Activated CD4-positive, alpha-beta T cell treated with anti-CD3 and anti-CD28 coated beads, Interleukin-2, Interleukin-4, amounts not matched to agents 100 ng/mL and 50 ng/mL, durations not matched to agents 16 hours and 8 hours (primary cell): ENCODE measurements around the gene TPCN2.

Experiments
- DNase-seq: peaks from one replicate; pipeline ENCODE4 v3.0.0-alpha.2; 2020; ENCODE audit warnings: low spot score

The TPCN2 gene

DNA sequence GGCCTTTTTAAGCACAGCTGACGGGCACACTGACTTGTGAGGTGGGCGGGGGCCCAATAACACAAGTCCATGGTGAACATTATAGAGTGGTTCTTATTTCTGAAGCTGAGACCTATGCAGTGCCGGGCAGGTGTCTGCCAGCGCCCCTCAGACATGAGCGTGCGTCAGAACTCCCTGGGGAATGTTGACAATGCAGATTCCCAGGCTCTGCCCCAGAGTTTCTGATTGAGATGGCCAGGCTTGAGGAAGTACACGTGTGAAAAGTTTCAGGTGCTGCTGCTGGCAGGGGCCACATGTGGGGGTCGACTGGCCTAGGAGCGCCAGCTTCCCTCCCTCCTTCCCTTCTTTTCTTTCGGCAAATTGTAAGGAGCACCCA, 46.2 kb downstream of the TPCN2 start:
- no peak for DNase-seq

DNA sequence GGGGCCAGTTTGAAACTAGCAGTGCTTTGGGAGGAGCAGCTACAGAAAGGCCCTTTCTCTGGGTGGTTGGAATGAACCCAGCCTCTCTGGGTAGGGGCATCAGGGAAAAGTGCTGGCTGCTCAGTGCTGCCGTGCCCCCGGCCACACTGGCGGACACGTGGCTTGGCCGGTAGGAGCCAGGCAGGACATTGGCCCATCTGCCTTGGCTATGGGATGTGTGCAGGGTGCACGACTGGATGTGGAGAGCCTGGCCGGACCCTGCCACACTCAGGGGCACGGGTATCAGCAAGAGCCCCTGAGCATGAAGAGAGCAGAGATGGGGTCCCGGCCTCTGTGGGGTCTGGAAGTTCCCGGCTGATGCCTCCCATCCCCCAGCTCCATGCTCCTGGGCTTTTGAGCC, 46.6 kb downstream of the TPCN2 start:
- DNase-seq: no peak

DNA sequence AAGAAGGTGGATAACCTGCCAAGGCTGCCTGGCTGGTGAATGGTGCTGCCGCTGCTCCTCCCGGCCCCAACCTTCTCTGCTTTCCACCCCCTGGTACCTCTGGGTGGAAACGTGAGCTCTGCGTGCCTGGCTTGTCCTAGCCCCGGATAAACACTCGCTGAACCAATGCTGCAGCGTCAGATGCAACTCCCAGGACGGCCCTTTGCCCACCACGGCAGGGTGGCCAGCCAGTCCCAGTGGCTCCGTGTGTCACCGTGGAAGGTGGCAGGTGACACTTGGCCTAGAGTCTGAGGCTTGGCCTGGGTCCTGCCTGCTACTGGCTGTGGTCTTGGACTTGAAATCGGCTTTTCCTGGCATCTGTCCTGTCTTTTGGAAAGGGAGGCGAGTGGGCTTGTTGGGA, 47.7 kb downstream of the TPCN2 start:
- no peak for DNase-seq

DNA sequence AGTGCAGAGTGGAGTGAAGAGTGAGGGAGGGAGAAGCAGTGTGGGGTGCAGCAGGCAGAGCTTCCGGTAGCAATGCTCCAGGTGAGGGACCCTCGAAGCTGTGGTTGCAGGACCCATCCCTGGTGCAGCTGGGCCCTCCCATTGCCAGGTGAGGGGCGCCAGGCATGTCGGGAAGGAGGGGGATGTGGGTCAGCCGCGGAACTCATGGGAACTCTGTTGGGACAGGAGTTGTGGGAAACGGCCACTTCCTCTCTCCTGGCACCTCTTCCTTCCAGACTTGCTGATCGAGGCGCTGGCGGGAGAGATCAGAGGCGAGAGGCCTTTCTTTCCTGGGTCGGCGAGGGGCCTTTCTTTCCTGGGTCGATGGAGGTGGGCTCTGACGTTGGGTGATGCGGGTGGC, 48.5 kb downstream of the TPCN2 start:
- no peak for DNase-seq

DNA sequence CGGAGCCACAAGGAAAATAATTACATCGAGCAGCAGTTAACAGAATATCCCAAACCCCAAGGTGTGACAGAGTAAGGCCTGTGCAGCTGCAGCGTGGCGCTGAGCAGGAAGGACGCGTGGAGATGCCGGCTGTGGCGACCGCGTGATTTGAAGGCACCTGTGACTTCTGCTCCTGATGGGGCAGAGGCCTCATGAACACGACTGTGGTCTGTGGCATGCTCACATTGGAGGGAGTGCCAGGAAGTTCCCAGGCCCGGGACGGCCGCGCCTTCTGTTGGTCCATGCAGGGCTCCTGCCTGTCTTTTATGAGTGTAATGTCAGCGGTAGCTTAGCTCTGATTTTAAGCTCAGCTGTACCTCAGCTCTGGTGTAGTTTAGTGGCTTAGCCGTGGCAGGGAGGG, 50.4 kb downstream of the TPCN2 start:
- DNase-seq: no peak

DNA sequence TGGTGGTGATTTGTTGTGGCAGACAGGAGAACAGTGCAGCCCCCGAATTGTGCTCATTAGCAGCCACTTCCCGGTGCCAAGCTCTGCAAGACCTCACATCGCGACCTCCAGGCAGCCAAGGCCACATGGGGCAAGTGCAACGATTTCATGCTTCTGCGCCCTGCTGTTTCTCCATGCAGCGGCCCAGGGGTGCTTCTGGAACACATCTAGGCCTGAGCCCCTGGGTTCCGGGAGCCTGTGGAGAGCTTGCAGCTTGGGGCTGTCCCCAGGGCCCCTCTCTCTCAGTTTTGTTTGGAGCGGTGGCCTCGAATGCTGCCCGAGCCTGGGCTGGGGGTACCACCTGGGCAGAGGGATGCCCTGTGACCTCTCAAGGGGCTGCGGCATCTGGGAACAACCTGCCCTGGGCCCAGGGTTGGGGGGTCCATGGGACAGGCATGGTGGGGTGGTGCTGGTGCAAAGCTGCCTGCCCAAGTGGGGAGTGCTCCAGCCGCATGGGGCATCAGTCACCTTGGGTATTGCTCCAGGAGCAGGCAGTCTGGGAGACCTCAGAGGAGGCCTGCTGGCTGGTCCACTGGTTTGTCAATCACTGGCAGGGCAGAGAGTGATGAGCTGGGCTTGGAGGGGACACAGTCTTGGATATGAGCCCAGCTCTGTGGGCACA, 51.9 kb downstream of the TPCN2 start:
- no peak for DNase-seq

DNA sequence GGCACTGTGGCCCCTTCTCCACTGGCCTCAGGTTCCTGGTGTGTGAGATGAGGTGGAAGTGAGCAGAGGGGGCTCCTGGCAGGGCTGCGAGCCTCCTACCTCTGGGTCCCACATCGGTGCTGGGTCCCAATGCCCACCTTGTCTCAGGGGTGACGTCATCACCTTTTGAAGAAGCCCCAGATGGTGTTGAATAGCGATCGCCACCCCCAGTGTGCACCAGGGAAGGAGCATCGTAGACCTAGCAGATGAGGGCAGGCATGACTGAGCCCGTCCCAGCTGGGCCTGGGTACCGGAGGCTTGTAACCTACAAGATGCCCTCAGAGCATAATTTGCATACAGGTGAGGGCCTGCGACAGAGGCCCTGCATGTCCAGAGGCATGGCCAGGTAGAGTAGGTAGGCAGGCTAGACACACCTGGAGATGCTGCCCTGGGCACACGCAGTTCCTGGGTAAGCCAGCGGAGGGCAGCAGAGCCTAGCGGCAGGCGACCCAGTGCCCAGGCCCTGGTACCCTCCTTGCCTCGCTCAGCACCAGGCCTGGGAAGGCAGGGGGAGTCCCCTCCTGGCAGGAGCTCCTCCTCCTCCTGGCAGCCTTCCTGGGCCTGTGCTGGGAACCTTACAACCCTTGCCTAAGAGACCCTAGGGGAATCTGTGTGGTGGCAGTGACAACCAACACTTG, 52.5 kb downstream of the TPCN2 start:
- peak; percentile 68 for DNase-seq

DNA sequence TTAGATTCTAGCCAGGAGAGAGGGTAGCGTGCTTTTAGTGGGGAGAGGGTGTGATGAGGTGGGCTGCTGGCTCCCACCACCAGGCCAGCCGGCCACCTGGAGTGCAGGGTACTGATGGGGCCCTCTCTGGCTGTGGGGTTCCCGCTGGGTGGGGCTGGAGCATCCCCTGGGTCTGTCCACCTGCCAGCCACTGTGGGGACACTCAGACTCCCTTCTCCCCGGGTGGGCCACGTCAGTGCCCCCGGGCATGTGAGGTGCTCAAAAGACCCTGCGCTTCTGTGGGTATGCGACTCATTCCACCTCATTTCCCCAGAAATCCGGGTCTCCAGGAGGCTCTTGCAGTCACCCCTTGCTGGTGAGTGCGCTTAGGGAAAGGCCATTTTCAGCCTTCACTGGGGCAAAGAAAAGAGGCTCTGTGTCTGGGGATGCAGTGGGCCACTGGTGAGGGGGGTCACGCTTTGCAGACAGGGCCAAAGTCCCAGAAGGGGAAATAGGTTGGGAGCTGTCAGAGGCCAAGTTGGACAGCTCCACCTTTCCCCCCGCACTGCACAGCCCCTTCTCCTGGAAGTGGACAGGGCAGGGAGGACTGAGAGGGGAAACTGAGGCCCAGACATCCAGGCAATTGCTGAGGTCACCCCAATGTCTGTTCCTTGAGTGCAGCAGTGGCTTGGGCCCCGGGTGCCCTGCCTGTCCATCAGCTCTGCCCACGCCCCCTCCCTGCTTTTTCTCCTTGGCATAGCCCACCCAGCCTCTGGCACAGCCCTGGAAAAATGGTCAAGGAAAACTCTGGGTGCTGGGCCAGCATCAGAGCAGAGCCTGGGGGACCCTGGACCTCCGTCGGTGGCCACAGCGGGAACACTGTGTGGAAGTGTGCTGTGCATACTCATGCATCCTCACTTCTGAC, 53.3 kb downstream of the TPCN2 start:
- no peak for DNase-seq

DNA sequence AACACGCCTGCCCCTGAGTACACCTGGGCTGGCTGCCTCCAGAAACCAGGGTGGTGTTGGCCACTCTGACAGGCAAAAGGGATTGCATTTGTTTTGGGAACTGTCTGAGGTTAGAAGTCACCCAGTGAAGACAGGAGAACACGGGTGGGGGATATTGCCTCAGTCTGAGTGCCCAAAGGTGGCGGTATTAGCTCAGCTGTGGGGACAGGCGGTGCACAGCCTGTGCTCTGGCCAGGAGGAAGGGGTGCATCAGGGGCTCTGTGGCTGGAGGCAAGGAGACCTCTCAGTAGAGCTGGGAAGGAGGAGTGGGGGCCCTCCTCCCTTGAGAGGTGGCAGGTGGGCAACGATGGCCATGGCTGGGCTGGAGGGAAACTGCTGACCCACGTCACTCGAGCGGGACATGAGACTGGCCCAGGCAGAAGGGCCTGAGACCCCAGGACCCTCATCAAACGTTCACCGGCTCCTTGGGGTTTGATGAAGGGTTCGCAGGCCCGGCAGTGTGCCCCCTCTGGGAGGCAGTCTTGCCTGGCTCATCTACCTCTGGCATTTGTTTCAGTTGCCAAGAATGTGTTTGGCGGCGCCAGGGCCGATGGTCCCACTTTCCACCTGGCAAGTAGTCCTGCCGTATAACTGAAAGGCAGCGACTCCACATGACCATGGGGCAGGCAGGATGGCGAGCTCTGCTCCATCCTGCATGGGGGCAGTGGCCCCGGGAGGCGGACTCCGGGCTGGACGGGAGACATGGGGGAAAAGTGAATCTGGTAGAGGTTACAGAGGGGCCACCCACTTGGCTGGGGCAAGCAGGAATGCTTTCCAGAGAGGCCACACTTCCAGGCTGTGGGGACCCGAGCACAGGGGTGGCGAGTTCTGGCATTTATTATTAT, 54.2 kb downstream of the TPCN2 start:
- no peak for DNase-seq

DNA sequence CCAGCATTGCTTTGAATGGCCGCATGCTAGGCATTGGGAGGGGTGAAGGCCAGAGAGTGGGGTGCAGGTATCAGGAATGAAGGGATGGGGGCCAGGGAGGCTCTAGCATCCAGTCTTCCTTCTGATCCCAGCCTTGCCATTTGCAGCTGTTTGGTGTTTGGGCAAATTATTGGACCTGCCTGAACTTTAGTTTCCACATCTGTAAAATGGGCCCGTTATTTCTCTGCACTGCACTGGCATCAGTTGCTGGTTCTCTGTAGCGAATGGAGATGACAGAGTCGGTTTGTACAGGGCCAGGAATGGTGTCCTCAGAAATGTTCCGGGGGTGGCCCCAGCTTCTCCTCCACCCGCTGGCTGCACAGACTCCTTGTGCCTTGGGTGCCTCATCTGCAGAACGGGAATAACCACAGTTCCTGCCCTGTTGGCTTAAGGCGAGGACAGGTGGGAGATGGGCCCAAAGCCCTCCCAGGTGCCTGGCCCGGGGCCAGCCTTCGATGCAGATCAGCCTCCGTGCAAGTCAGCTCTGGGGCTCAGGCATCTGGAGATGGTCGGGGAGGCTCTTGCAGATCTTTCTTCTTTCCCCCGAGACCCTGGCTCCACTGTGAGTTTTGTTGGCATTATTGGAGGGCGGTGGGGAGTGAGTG, 55.6 kb downstream of the TPCN2 start:
- no peak for DNase-seq

DNA sequence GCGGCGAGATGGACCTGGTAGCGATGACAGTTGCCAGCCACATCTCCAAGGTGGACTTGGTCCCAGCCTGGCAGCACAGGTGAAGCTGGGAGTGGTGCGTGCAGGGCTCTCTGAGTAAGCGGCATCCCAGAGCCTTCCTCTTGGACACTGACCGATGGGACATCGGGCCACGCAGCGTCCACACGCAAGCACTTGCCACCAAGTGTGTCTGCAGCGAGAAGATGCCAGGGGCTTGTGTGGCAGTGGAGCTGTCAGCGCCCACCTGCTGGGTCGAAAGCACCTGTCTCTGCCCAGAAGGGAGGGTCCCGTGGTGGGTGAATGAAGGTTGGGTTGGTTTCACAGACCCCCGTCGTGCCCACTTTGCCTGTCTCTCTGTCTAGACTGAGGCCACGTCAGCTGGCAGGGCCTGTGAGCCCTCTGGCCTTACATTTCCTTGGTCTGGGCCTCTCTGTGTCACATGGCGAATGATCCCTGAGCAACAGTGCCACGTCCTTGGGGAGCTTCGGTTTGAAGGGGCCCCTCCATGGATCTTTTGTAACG, 56.2 kb downstream of the TPCN2 start:
- no peak for DNase-seq

DNA sequence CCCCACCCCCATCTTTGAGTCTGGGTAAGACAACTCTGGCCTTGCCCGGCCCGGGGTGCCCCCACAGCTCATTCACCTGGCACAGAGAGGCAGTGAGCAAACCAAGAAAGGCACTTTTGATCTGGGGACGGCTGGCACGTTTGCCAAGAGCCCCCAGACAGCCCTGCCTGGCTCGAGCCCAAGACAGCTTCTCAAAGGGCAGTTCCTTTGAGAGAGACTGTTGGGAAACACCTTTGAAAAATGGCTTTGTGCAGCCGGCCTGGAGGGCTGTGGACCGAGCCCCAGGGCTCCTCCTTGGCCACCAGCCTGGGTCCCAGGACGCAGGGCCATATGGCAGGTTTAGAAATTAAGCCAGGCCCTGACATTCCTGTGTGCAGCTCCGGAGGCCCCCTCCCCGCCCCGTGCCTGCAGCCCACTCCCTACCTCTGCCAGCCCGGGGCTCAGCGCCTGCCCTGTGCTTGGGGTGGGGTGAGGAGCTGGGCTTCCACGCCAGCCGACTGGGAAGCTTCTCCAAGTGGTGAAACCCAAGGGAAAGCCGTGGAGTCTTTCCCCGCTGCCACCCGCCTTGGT, 56.8 kb downstream of the TPCN2 start:
- DNase-seq: no peak

DNA sequence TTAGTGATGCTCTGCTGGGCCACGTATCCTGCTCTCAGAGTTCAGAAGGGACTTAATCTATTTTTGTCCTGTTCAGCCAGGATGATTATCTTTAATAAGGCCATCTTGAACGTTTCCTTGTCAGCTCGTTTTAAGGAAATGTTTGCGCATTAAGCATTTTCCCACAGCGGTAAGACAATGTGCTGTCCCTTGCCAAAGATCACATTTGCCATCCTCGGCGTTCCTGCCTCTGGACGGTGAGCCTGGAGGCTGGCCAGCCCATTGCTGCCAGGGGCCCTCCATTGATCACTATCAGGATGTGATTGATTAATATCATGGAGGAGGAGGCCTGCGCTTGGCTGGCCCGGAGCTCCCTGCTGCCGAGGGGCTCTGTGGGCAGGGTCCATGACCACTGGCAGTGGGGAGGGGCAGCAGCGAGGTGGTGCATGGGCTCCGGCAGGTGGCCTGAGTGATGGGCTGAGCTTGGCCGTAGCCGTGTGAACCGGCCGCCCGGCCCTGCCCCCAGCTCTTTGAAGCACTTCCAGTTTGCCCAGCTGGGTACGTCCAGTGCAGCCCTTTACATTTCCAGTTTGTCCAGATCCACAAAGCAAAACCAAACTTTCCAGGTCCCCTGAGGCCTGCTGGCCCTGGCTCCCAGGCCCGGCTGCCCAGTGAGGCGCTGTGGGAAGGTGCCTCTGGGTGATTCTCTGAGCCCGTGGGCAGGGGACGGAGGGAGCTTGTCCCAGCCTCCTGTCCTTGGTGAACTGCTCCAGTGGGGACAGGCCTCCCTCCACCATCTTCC, 57.5 kb downstream of the TPCN2 start:
- no peak for DNase-seq

DNA sequence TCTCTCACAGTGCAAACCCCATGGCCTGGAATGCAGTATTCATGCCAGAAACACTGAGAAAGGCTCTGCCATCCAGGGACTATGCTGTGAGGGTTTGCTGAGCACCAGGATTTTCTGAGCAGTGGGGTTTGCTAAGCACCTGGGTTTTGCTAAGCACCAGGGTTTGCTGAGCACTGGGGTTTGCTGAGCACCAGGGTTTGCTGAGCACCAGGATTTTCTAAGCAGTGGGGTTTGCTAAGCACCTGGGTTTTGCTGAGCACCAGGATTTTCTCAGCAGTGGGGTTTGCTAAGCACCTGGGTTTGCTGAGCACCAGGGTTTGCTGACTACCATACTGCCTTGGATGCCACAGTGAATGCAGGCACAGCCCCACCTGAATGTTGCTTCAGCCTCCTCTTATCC, 58.7 kb downstream of the TPCN2 start:
- DNase-seq: no peak

DNA sequence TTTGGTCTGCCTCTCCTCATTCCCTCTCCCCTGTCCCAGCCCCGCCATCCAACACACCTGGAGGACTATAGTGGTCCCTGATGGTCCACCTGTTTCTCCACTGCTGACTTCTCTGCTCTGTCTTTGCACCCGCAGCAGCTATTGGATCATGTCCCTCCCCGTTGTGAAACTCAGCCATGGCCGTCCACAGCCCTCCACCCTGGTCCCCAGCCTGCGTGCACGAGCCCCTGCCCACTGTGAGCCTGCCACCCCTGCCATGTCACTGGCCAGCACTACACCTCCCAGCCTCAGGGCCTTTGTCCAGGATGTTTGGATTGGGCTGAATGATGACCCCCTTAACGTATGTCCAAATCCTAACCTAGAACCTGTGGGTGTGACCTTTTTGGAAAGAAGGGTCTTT, 59.3 kb downstream of the TPCN2 start:
- no peak for DNase-seq

DNA sequence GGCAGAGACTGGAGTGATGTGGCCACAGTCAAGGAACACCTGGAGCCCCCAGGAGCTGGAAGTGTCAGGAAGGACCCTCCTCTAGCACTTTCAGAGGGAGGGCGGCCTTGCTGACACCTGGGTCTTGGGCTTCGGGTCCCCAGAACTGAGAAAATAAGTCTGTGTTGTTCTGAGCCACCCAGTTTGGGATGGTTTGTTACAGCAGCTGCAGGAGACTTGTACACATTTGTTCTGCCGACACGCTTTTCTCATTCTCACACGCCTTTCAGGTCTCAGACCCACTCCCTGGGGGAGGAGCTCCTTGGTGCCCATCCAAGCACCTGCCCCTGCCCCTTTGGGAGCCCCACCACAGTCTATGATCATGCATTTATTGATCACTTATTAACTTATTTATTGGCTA, 59.8 kb downstream of the TPCN2 start:
- no peak for DNase-seq

DNA sequence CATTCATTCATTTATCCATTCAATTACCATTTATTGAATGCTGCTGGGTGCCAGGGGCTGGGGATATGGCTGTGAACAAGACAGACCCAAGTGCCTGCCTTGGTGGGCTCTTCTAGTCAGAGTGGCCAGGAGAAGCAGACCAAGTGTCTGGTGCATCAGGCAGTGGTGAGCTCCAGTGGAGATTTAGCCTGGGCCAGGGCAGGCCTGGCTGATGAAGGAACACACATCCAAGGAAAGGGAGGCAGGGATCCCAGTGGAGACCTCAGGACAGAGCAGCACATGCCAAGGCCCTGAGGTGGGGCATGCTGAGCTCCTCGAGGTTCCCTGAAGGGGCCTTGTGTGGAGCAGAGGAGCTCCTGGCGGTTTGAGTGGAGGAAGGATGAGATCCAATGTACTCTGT, 60.4 kb downstream of the TPCN2 start:
- no peak for DNase-seq

DNA sequence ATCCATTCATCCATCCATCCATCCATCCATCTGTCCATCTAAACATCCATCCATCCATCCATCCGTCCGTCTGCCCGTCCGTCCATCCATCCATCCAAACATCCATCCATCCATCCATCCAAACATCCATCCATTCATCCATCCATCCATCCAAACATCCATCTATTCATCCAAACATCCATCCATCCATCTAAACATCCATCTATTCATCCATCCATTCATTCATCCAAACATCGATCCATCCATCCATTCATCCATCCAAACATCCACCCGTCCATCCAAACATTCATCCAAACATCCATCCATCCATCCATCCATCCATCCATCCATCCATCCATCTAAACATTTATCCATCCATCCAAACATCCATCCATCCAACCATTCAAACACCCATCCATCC, 61.7 kb downstream of the TPCN2 start:
- DNase-seq: no peak

DNA sequence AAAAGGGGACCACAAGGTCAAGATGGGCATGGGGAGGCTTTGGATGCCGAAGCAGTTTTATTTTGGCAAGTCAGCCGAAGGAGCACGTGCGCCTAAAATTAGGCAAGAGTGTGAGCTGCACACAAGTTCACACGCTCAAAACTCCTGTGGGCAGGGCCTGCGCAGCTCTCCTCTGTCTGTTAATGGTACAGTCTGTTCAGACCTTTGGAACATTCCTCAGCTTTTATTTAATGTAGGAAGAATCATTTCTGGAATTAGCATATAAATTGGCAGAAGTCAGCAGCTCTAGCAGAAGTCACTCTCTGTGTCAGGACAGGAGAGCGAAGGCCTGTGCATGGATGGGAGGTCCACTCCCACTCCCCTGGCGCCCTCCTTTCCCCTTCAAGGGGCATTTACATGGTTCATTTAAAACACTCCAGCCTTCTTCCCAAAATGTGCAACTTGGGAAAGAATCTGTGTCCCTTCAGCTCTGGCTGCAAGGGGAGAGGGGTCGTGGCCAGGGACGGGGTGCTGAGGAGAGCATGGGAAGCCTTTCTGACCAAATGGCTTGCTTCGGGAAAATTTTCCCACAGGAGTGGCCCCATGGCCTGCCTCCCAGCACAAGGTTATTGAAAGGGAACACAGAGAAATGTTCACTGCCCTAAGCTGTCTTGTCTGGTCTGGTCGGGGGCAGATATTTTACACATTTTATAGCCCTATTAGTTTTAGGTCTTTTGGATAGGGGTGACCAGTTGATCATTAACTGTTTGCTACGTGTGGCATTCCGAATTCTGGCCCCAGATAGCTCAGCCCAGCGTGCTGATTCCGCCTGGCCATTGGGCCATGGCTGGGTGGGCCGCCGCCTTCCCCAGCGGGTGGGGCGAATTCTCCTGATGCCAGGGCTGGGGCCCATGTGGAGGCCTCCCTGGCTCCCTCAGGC, 63.2 kb downstream of the TPCN2 start:
- no peak for DNase-seq
